ENCODE data around the gene SCFD2.

The SCFD2 gene

GRCh38 chr4:52983563-52984303 lies 382.1 kb downstream of the SCFD2 start:
- DNase-seq (ENCODE audit: low read depth) = no peak

GRCh38 chr4:52982946-52983340 lies 382.9 kb downstream of the SCFD2 start:
- DNase-seq (ENCODE audit: low read depth) = no peak

- no peak for DNase-seq (ENCODE audit: low read depth)
These were observed 383.5 kb downstream of the SCFD2 start for GRCh38 chr4:52982255-52982945.

- no peak for DNase-seq (ENCODE audit: low read depth)
These were observed 385.9 kb downstream of the SCFD2 start for GRCh38 chr4:52979821-52980590.

GRCh38 chr4:52979020-52979419 lies 386.8 kb downstream of the SCFD2 start:
- DNase-seq (ENCODE audit: low read depth) = no peak

GRCh38 chr4:52977252-52977651 lies 388.6 kb downstream of the SCFD2 start:
- DNase-seq (ENCODE audit: low read depth) = no peak

GRCh38 chr4:52976523-52977230 lies 389.2 kb downstream of the SCFD2 start:
- DNase-seq (ENCODE audit: low read depth) = no peak

GRCh38 chr4:52968691-52969090 lies 397.2 kb downstream of the SCFD2 start:
- no peak for DNase-seq (ENCODE audit: low read depth)

GRCh38 chr4:52968241-52968640 lies 397.6 kb downstream of the SCFD2 start:
- DNase-seq (ENCODE audit: low read depth) = no peak

GRCh38 chr4:52966781-52967180 lies 399.1 kb downstream of the SCFD2 start:
- DNase-seq (ENCODE audit: low read depth) = no peak

- no peak for DNase-seq (ENCODE audit: low read depth)
These were observed 399.7 kb downstream of the SCFD2 start for GRCh38 chr4:52966172-52966571.

GRCh38 chr4:52964561-52965101 lies 401.2 kb downstream of the SCFD2 start:
- no peak for DNase-seq (ENCODE audit: low read depth)

GRCh38 chr4:52964011-52964410 lies 401.9 kb downstream of the SCFD2 start:
- DNase-seq (ENCODE audit: low read depth) = no peak

GRCh38 chr4:52962721-52963120 lies 403.1 kb downstream of the SCFD2 start:
- DNase-seq (ENCODE audit: low read depth) = no peak

GRCh38 chr4:52961666-52962412 lies 404.0 kb downstream of the SCFD2 start:
- no peak for DNase-seq (ENCODE audit: low read depth)

- DNase-seq (ENCODE audit: low read depth) = no peak
These were observed 406.3 kb downstream of the SCFD2 start for GRCh38 chr4:52959541-52959940.

- DNase-seq (ENCODE audit: low read depth) = no peak
These were observed 407.8 kb downstream of the SCFD2 start for GRCh38 chr4:52957835-52958631.

- DNase-seq (ENCODE audit: low read depth) = no peak
These were observed 408.6 kb downstream of the SCFD2 start for GRCh38 chr4:52957220-52957686.

GRCh38 chr4:52956691-52957090 lies 409.2 kb downstream of the SCFD2 start:
- no peak for DNase-seq (ENCODE audit: low read depth)

- DNase-seq (ENCODE audit: low read depth) = no peak
These were observed 411.2 kb downstream of the SCFD2 start for GRCh38 chr4:52954560-52955170.

Data from activated T-helper 9 cell treated with anti-CD3 and anti-CD28 coated beads, Interleukin-2, amount 50 U/mL, for 16 hours (primary cell).